Peyer's patch (tissue), 4 donors: ENCODE results near the gene KLHL6. TPM values are rescaled to one million over a fixed set of nuclear protein-coding genes. Genes with fewer than 3 reads are reported as not detected.
"Not testable (repeated sequence)": the region's sequence is repeated elsewhere in the genome, so short reads cannot be mapped to it uniquely, and the experiment has no call there.

Experiments
- DNase-seq, 3 donors: peaks; one replicate each; pipeline ENCODE4 v3.0.0-alpha.2; 2017 to 2019
- H3K27ac ChIP-seq, 4 donors: fragments of 200-600 bp; sonication (generic); one replicate each; pipeline ENCODE4 v1.5.1; 2016 to 2019
- H3K27me3 ChIP-seq, 2 donors: fragments of 200-600 bp; sonication (generic); one replicate each; pipeline ENCODE4 v1.5.1; 2019
- H3K36me3 ChIP-seq, 3 donors: fragments of 200-600 bp; sonication (generic); one replicate each; pipeline ENCODE4 v1.5.1; 2016 to 2019
- H3K4me1 ChIP-seq, 4 donors: fragments of 200-600 bp; sonication (generic); one replicate each; pipeline ENCODE4 v1.5.1; 2016 to 2019
- H3K4me3 ChIP-seq, 4 donors: fragments of 200-600 bp; sonication (generic); 1 replicate in 3 of 4; 2 replicates in 1 of 4; pipeline ENCODE4 v1.5.1; 2016 to 2019; ENCODE audit warnings: mild to moderate bottlenecking in 1 of 4
- H3K9me3 ChIP-seq, 4 donors: fragments of 200-600 bp; sonication (generic); one replicate each; pipeline ENCODE4 v1.5.1; 2016 to 2019; ENCODE audit warnings: mild to moderate bottlenecking in 1 of 4
- CTCF ChIP-seq, 6 experiments: fragments of 450-650 bp in 4 of 6; fragments of 200-600 bp in 2 of 6; sonication (generic) in 1 of 6; IDR thresholded peaks; one replicate each; pipeline ENCODE4 v1.5.1; 2017 to 2019; ENCODE audit warnings: antibody characterized with exemption in 6 of 6, mild to moderate bottlenecking in 3 of 6, moderate library complexity in 1 of 6
- POLR2A ChIP-seq, 2 donors: fragments of 450-650 bp; IDR thresholded peaks; one replicate each; pipeline ENCODE4 v1.5.1; 2017; ENCODE audit warnings: antibody characterized with exemption in 2 of 2, mild to moderate bottlenecking in 2 of 2, moderate library complexity in 2 of 2
- total RNA-seq, 4 donors: library from RNA; depleted of rRNA; stranded (reverse); fragments of >200 nt; gene quantifications; one replicate each; pipeline ENCODE4 v1.1.0, GENCODE V29; 2016

Gene KLHL6
- total RNA-seq, 4 donors from 2014 or later: 1.6 to 53.6 (median 4.9) TPM

GRCh38 chr3:183473969-183474368, 81.5 kb downstream of the KLHL6 start:
- no peak overlapping the region for H3K27ac ChIP-seq
- no peaks in the 10 kb centered on the region for H3K36me3 ChIP-seq
- TF ChIP-seq POLR2A (IDR thresholded peaks at IDR 0.05) (no peak), CTCF (IDR thresholded peaks at IDR 0.05) (no peak)
- DNase-seq: no peak
- no peak overlapping the region for H3K4me3 ChIP-seq
- H3K9me3 ChIP-seq: no peaks in the 10 kb centered on the region
- no peaks in the 10 kb centered on the region for H3K27me3 ChIP-seq
- peaks cover 0 to 2% (median 0%) of the 10 kb centered on the region in 4 donors for H3K4me1 ChIP-seq

GRCh38 chr3:183472155-183472554, 83.4 kb downstream of the KLHL6 start:
- Histone ChIP-seq H3K4me1 (peaks cover 0 to 6% (median 0%) of the 10 kb centered on the region in 4 donors), H3K4me3 (no peak overlapping the region), H3K36me3 (no peaks in the 10 kb centered on the region), H3K27me3 (no peaks in the 10 kb centered on the region), H3K9me3 (no peaks in the 10 kb centered on the region), H3K27ac (no peak overlapping the region)
- TF ChIP-seq CTCF (IDR thresholded peaks at IDR 0.05) (no peak), POLR2A (IDR thresholded peaks at IDR 0.05) (no peak)
- DNase-seq: no peak

- Histone ChIP-seq H3K9me3 (no peaks in the 10 kb centered on the region), H3K36me3 (no peaks in the 10 kb centered on the region), H3K4me3 (no peak overlapping the region), H3K4me1 (peaks cover 0 to 6% (median 0%) of the 10 kb centered on the region in 4 donors), H3K27ac (no peak overlapping the region), H3K27me3 (no peaks in the 10 kb centered on the region)
- no peak for TF ChIP-seq POLR2A (IDR thresholded peaks at IDR 0.05)
- DNase-seq: no peak
Measured at GRCh38 chr3:183468424-183468823, 87.1 kb downstream of the KLHL6 start.

GRCh38 chr3:183466575-183466974, 88.9 kb downstream of the KLHL6 start:
- H3K9me3 ChIP-seq: no peaks in the 10 kb centered on the region
- no peak for TF ChIP-seq POLR2A (IDR thresholded peaks at IDR 0.05)
- TF ChIP-seq CTCF (IDR thresholded peaks at IDR 0.05): no peak
- DNase-seq: no peak

GRCh38 chr3:183465710-183466109, 89.8 kb downstream of the KLHL6 start:
- H3K4me3 ChIP-seq: not testable (repeated sequence)

More at GRCh38 chr3:183466575-183466974, 88.9 kb downstream of the KLHL6 start:
- Histone ChIP-seq H3K27me3 (no peaks in the 10 kb centered on the region), H3K27ac (no peak overlapping the region), H3K36me3 (no peaks in the 10 kb centered on the region), H3K4me1 (peaks cover 0 to 6% (median 0%) of the 10 kb centered on the region in 4 donors), H3K4me3 (no peak overlapping the region)

GRCh38 chr3:183464480-183464879, 91.0 kb downstream of the KLHL6 start:
- no peaks in the 10 kb centered on the region for H3K9me3 ChIP-seq
- no peaks in the 10 kb centered on the region for H3K36me3 ChIP-seq
- no peaks in the 10 kb centered on the region for H3K27me3 ChIP-seq
- no peak overlapping the region for H3K27ac ChIP-seq
- DNase-seq: no peak
- no peak for TF ChIP-seq POLR2A (IDR thresholded peaks at IDR 0.05)
- no peak for TF ChIP-seq CTCF (IDR thresholded peaks at IDR 0.05)
- H3K4me3 ChIP-seq: no peak overlapping the region
- H3K4me1 ChIP-seq: peaks cover 0 to 6% (median 0%) of the 10 kb centered on the region in 4 donors

More at GRCh38 chr3:183465710-183466109, 89.8 kb downstream of the KLHL6 start:
- DNase-seq, H3K27me3 ChIP-seq, H3K4me1 ChIP-seq, H3K27ac ChIP-seq, H3K36me3 ChIP-seq, H3K9me3 ChIP-seq: not testable (repeated sequence)
